Measurements from ENCODE around the gene BAAT. TPM values are rescaled to one million over a fixed set of nuclear protein-coding genes. Genes with fewer than 3 reads are reported as not detected.

The BAAT gene
- total RNA-seq, 1 donor from 2014 or later, result 8.9 TPM

DNA sequence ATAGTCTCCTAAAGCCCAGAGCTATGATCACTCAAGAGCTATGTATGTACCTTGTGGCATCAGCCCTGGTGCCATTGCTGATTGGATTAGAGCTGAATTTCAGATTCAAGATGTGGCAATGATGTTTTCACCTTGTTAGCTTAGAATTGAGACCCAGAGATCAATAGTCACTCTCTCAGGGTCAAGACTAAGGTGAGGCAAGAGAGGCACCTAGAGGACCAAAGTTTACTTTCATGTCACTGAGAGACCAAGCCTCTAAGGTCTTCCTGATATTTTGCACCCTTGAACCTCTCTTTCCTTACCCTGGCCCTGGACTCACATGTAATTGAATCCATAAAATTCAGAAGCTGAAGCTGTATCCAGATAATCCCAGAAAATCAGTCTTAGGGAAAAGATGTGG is 42.8 kb downstream of the BAAT start:
- Histone ChIP-seq H3K4me1 (ENCODE audit: insufficient read depth, low read length) (no peaks in the 10 kb centered on the region), H2AFZ (ENCODE audit: low read depth, low read length) (no peak overlapping the region), H3K27me3 (ENCODE audit: insufficient read depth, low read length) (no peaks in the 10 kb centered on the region), H3K79me2 (ENCODE audit: insufficient read depth, low read length) (no peaks in the 10 kb centered on the region), H3K27ac (ENCODE audit: low read depth, low read length) (no peak overlapping the region), H3K9me3 (ENCODE audit: insufficient read depth, low read depth, low read length) (no peaks in the 10 kb centered on the region), H3K36me3 (ENCODE audit: insufficient read depth, low read length) (no peaks in the 10 kb centered on the region), H3K9ac (ENCODE audit: low read length) (no peak overlapping the region), H4K20me1 (ENCODE audit: insufficient read depth, low read length) (no peaks in the 10 kb centered on the region), H3K4me3 (ENCODE audit: insufficient read depth, low read depth, low read length) (no peak overlapping the region), H3K4me2 (ENCODE audit: low read length) (no peak overlapping the region)
- TF ChIP-seq, protein P1, sequence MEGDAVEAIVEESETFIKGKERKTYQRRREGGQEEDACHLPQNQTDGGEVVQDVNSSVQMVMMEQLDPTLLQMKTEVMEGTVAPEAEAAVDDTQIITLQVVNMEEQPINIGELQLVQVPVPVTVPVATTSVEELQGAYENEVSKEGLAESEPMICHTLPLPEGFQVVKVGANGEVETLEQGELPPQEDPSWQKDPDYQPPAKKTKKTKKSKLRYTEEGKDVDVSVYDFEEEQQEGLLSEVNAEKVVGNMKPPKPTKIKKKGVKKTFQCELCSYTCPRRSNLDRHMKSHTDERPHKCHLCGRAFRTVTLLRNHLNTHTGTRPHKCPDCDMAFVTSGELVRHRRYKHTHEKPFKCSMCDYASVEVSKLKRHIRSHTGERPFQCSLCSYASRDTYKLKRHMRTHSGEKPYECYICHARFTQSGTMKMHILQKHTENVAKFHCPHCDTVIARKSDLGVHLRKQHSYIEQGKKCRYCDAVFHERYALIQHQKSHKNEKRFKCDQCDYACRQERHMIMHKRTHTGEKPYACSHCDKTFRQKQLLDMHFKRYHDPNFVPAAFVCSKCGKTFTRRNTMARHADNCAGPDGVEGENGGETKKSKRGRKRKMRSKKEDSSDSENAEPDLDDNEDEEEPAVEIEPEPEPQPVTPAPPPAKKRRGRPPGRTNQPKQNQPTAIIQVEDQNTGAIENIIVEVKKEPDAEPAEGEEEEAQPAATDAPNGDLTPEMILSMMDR (IDR thresholded peaks at IDR 0.05; ENCODE audit: insufficient read depth, low read depth, low read length), result no peak
- H3K9me3 Mint-ChIP-seq (ENCODE audit: unreplicated experiment), result no peaks in the 10 kb centered on the region
- H3K27me3 Mint-ChIP-seq (ENCODE audit: low read depth, unreplicated experiment), result no peaks in the 10 kb centered on the region
- FAIRE-seq, result no peak
- H3K4me3 Mint-ChIP-seq (ENCODE audit: unreplicated experiment), result no peak overlapping the region
- no peaks in the 10 kb centered on the region for H3K36me3 Mint-ChIP-seq (ENCODE audit: low read depth, unreplicated experiment)
- H3K27ac Mint-ChIP-seq (ENCODE audit: unreplicated experiment), result no peak overlapping the region
- DNase-seq (ENCODE audit: low read depth), result no peak
- no peaks in the 10 kb centered on the region for H3K4me1 Mint-ChIP-seq (ENCODE audit: low read depth, unreplicated experiment)

DNA sequence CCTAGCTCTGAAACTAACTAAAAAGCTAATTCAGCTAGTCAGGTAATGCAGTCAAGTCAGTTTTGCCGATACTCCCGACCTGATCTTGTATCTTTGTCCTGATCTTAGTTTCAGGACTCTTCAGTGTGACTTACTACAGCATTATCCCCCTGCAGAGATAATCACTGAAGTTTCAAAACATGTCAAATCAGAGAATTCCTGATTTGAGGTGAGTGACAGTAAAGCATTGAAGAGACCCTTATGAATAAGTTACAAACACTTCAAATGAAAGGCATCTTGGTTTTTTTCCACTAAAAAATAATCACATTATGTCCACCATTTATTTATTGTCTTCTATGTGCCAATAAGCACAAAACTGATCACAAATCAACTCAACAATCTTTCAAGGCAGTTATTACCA is 47.6 kb downstream of the BAAT start:
- H3K4me1 Mint-ChIP-seq (ENCODE audit: low read depth, unreplicated experiment), result no peaks in the 10 kb centered on the region
- H3K9me3 Mint-ChIP-seq (ENCODE audit: unreplicated experiment), result no peaks in the 10 kb centered on the region
- DNase-seq (ENCODE audit: low read depth) (no peak), FAIRE-seq (no peak)
- Histone ChIP-seq H3K4me1 (ENCODE audit: insufficient read depth, low read length) (no peaks in the 10 kb centered on the region), H3K9me3 (ENCODE audit: insufficient read depth, low read depth, low read length) (no peaks in the 10 kb centered on the region), H2AFZ (ENCODE audit: low read depth, low read length) (no peak overlapping the region), H3K27ac (ENCODE audit: low read depth, low read length) (no peak overlapping the region), H3K79me2 (ENCODE audit: insufficient read depth, low read length) (no peaks in the 10 kb centered on the region), H4K20me1 (ENCODE audit: insufficient read depth, low read length) (no peaks in the 10 kb centered on the region), H3K4me3 (ENCODE audit: insufficient read depth, low read depth, low read length) (no peak overlapping the region), H3K36me3 (ENCODE audit: insufficient read depth, low read length) (no peaks in the 10 kb centered on the region), H3K9ac (ENCODE audit: low read length) (no peak overlapping the region), H3K27me3 (ENCODE audit: insufficient read depth, low read length) (no peaks in the 10 kb centered on the region), H3K4me2 (ENCODE audit: low read length) (no peak overlapping the region)
- H3K27ac Mint-ChIP-seq (ENCODE audit: unreplicated experiment), result no peak overlapping the region
- H3K36me3 Mint-ChIP-seq (ENCODE audit: low read depth, unreplicated experiment), result no peaks in the 10 kb centered on the region
- TF ChIP-seq EZH2 (IDR thresholded peaks at IDR 0.05; ENCODE audit: insufficient read depth, low read length), result no peak
- TF ChIP-seq, protein P1 (IDR thresholded peaks at IDR 0.05; ENCODE audit: insufficient read depth, low read depth, low read length), result no peak
- H3K27me3 Mint-ChIP-seq (ENCODE audit: low read depth, unreplicated experiment), result no peaks in the 10 kb centered on the region
- H3K4me3 Mint-ChIP-seq (ENCODE audit: unreplicated experiment), result no peak overlapping the region

DNA sequence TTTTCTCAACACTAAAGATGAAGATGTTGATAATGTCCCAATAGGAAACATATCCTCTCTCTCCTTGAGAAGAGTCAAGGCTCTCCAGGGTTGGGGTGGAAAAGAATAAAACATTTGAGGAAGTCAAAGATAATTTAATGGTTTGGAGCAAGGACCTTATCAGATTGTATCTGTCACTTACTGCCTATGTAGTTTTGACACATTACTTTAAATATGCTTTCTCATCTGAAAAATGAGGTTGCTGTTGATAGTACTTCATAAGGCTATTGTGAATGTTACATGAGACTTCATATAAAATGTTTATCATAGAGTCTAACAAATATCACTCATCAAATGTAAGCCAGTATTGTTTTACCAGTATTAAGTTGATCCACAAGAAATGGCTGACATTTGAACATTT is 48.7 kb downstream of the BAAT start:
- Histone ChIP-seq H4K20me1 (ENCODE audit: insufficient read depth, low read length) (no peaks in the 10 kb centered on the region), H3K27me3 (ENCODE audit: insufficient read depth, low read length) (no peaks in the 10 kb centered on the region), H3K4me3 (ENCODE audit: insufficient read depth, low read depth, low read length) (no peak overlapping the region), H3K79me2 (ENCODE audit: insufficient read depth, low read length) (no peaks in the 10 kb centered on the region), H3K27ac (ENCODE audit: low read depth, low read length) (no peak overlapping the region), H3K36me3 (ENCODE audit: insufficient read depth, low read length) (no peaks in the 10 kb centered on the region), H2AFZ (ENCODE audit: low read depth, low read length) (no peak overlapping the region), H3K4me2 (ENCODE audit: low read length) (no peak overlapping the region), H3K9me3 (ENCODE audit: insufficient read depth, low read depth, low read length) (no peaks in the 10 kb centered on the region), H3K4me1 (ENCODE audit: insufficient read depth, low read length) (no peaks in the 10 kb centered on the region), H3K9ac (ENCODE audit: low read length) (no peak overlapping the region)
- no peak for FAIRE-seq
- no peak for TF ChIP-seq EZH2 (IDR thresholded peaks at IDR 0.05; ENCODE audit: insufficient read depth, low read length)
- TF ChIP-seq, protein P1 (IDR thresholded peaks at IDR 0.05; ENCODE audit: insufficient read depth, low read depth, low read length), result no peak
- Mint-ChIP-seq H3K27me3 (ENCODE audit: low read depth, unreplicated experiment) (no peaks in the 10 kb centered on the region), H3K27ac (ENCODE audit: unreplicated experiment) (no peak overlapping the region), H3K36me3 (ENCODE audit: low read depth, unreplicated experiment) (no peaks in the 10 kb centered on the region), H3K4me1 (ENCODE audit: low read depth, unreplicated experiment) (no peaks in the 10 kb centered on the region), H3K9me3 (ENCODE audit: unreplicated experiment) (no peaks in the 10 kb centered on the region), H3K4me3 (ENCODE audit: unreplicated experiment) (no peak overlapping the region)
- DNase-seq (ENCODE audit: low read depth), result no peak

All from astrocyte (in vitro differentiated cells and primary cell).